Natural killer cell (primary cell): ENCODE results near the gene TBCD. TPM values are rescaled to one million over a fixed set of nuclear protein-coding genes. Genes with fewer than 3 reads are reported as not detected.

Experiments
- ATAC-seq, 3 donors: fragments of 150-1000 bp in 2 of 3; fragments of 200-7000 bp in 1 of 3; cut with Tn5 transposase; 1 replicate in 1 of 3; 2 replicates in 2 of 3; pipeline ENCODE4 v1.10.0; 2021; ENCODE audit warnings: mild to moderate bottlenecking in 2 of 3, moderate library complexity in 2 of 3
- DNase-seq, 2 donors: peaks; one replicate each; pipeline versions ENCODE4 v3.0.0 to v3.0.0-alpha.2; 2013 to 2021; ENCODE audit warnings: mixed read lengths in 1 of 2
- H3K27ac ChIP-seq: one replicate; pipeline ENCODE4 v1.5.1; 2013; ENCODE audit warnings: mild to moderate bottlenecking, low read length
- H3K27me3 ChIP-seq: one replicate; pipeline ENCODE4 v1.6.1; 2013; ENCODE audit warnings: low read length; ENCODE audit not compliant: control insufficient read depth, insufficient read depth
- H3K36me3 ChIP-seq: one replicate; pipeline ENCODE4 v1.6.1; 2013; ENCODE audit warnings: low read length; ENCODE audit not compliant: control insufficient read depth, insufficient read depth
- H3K4me1 ChIP-seq: one replicate; pipeline ENCODE4 v1.6.1; 2013; ENCODE audit warnings: low read length; ENCODE audit not compliant: control insufficient read depth, insufficient read depth
- H3K4me3 ChIP-seq: one replicate; pipeline ENCODE4 v1.5.1; 2013; ENCODE audit warnings: low read length
- H3K9me3 ChIP-seq: one replicate; pipeline ENCODE4 v1.6.1; 2013; ENCODE audit warnings: low read length; ENCODE audit not compliant: control insufficient read depth, insufficient read depth
- H3K27ac Mint-ChIP-seq, 2 donors: one replicate each; pipeline ENCODE4 v1.8.0; 2022; ENCODE audit warnings: mild to moderate bottlenecking in 2 of 2, mixed read lengths in 2 of 2, moderate library complexity in 1 of 2
- H3K27me3 Mint-ChIP-seq, 2 donors: one replicate each; pipeline ENCODE4 v1.8.0; 2022; ENCODE audit warnings: low read depth in 2 of 2, mixed read lengths in 2 of 2
- H3K36me3 Mint-ChIP-seq: one replicate; pipeline ENCODE4 v1.8.0; 2022; ENCODE audit warnings: mixed read lengths
- H3K4me1 Mint-ChIP-seq, 2 donors: one replicate each; pipeline ENCODE4 v1.8.0; 2022; ENCODE audit warnings: mixed read lengths in 2 of 2
- H3K4me3 Mint-ChIP-seq: one replicate; pipeline ENCODE4 v1.8.0; 2022; ENCODE audit warnings: mild to moderate bottlenecking, moderate library complexity, mixed read lengths
- H3K9me3 Mint-ChIP-seq, 2 donors: one replicate each; pipeline ENCODE4 v1.8.0; 2022; ENCODE audit warnings: mixed read lengths in 2 of 2
- CTCF ChIP-seq: fragments of 200-600 bp; IDR thresholded peaks from one replicate; pipeline ENCODE4 v1.8.0; 2022; ENCODE audit warnings: antibody characterized with exemption
- WGBS: methylation state at CpG from one replicate; pipeline ENCODE4 v1.1.7; 2013; ENCODE audit warnings: missing lambda C conversion rate; ENCODE audit not compliant: insufficient coverage; 5-methylcytosine and 5-hydroxymethylcytosine counted together
- intact Hi-C: fragments of 100-400 bp; cut with micrococcal nuclease; formaldehyde crosslinking; loops from one replicate; pipeline ENCODE4 v1.14.2; 2022
- total RNA-seq, 4 donors: library from RNA; stranded (reverse); fragments of 120-200 nt in 1 of 4; gene quantifications; one replicate each; pipeline versions ENCODE4 v1.2.3 to v1.2.4, GENCODE V29; 2013 to 2022

Gene TBCD
- total RNA-seq, 3 donors from 2014 or later (not counting 1 experiment from before 2014, with no cell fraction given) = 92.0 to 149 (median 132) TPM

- Histone ChIP-seq H3K4me3 (peak overlapping the region; percentile 23), H3K36me3 (no peaks in the 10 kb centered on the region), H3K27me3 (no peaks in the 10 kb centered on the region), H3K27ac (peak overlapping the region; percentile 92), H3K9me3 (no peaks in the 10 kb centered on the region), H3K4me1 (peaks cover 76% of the 10 kb centered on the region)
- WGBS = 85% methylated on average over 42 of the region's 42 CpGs
- Mint-ChIP-seq H3K4me1 (peaks cover 62 to 71% of the 10 kb centered on the region in 2 donors), H3K27me3 (no peaks in the 10 kb centered on the region), H3K27ac (peak overlapping the region; percentile 91 to 98), H3K36me3 (no peaks in the 10 kb centered on the region), H3K4me3 (peak overlapping the region; percentile 91), H3K9me3 (no peaks in the 10 kb centered on the region)
- TF ChIP-seq CTCF = no peak
- intact Hi-C loops = loop anchor here (5.0 to 10.0 kb wide), 2 partner anchors 78 to 194 kb away; no protein-coding TSS in a partner anchor
- DNase-seq (no peak), ATAC-seq (no peak)
These were observed 108.9 kb downstream of the TBCD start for GRCh38 chr17:82860606-82861392.

GRCh38 chr17:82861393-82861775 lies 109.5 kb downstream of the TBCD start:
- H3K4me3 ChIP-seq = no peak overlapping the region
- H3K36me3 ChIP-seq = no peaks in the 10 kb centered on the region
- 98% methylated on average over 12 of the region's 12 CpGs for WGBS
- H3K27me3 ChIP-seq = no peaks in the 10 kb centered on the region
- peak overlapping the region; percentile 59 for H3K4me3 Mint-ChIP-seq
- H3K27ac Mint-ChIP-seq = peak overlapping the region; percentile 40 to 98
- H3K9me3 ChIP-seq = no peaks in the 10 kb centered on the region
- H3K36me3 Mint-ChIP-seq = no peaks in the 10 kb centered on the region
- no peaks in the 10 kb centered on the region for H3K9me3 Mint-ChIP-seq
- no peaks in the 10 kb centered on the region for H3K27me3 Mint-ChIP-seq
- peaks cover 66 to 73% of the 10 kb centered on the region in 2 donors for H3K4me1 Mint-ChIP-seq
- ATAC-seq (no peak), DNase-seq (no peak)
- intact Hi-C loops = loop anchor here (5.0 to 10.0 kb wide), 2 partner anchors 79 to 193 kb away; no protein-coding TSS in a partner anchor
- no peak for TF ChIP-seq CTCF
- H3K27ac ChIP-seq = no peak overlapping the region
- H3K4me1 ChIP-seq = peaks cover 82% of the 10 kb centered on the region

GRCh38 chr17:82862191-82862590 lies 110.3 kb downstream of the TBCD start:
- TF ChIP-seq CTCF = no peak
- Mint-ChIP-seq H3K27me3 (no peaks in the 10 kb centered on the region), H3K4me3 (peak overlapping the region; percentile 40), H3K4me1 (peaks cover 66 to 73% of the 10 kb centered on the region in 2 donors), H3K36me3 (no peaks in the 10 kb centered on the region), H3K9me3 (no peaks in the 10 kb centered on the region), H3K27ac (peak overlapping the region; percentile 96 to 98)
- no peaks in the 10 kb centered on the region for H3K27me3 ChIP-seq
- no peak overlapping the region for H3K27ac ChIP-seq
- no peak overlapping the region for H3K4me3 ChIP-seq
- WGBS = 99% methylated on average over 5 of the region's 8 CpGs
- ATAC-seq (no peak), DNase-seq (no peak)
- H3K4me1 ChIP-seq = peaks cover 90% of the 10 kb centered on the region
- no peaks in the 10 kb centered on the region for H3K36me3 ChIP-seq
- H3K9me3 ChIP-seq = no peaks in the 10 kb centered on the region
- intact Hi-C loops = loop anchor here (5.0 to 10.0 kb wide), 2 partner anchors 80 to 193 kb away; no protein-coding TSS in a partner anchor
